ENCODE results near the gene FIGNL1.

GRCh38 chr7:50480797-50481196 is 30.6 kb upstream of the FIGNL1 start:
- TF ChIP-seq CTCF (IDR thresholded peaks at IDR 0.05) (no peak), ZFX (IDR thresholded peaks at IDR 0.05; ENCODE audit: borderline replicate concordance) (no peak)

Data from 22Rv1 (cell line).